ENCODE data around the gene GRK5. TPM values are rescaled to one million over a fixed set of nuclear protein-coding genes. Genes with fewer than 3 reads are reported as not detected.
A peak's percentile ranks its signal among the peaks of the same experiment; 100 is the strongest.

GRK5 gene
- total and polyA plus RNA-seq, 9 of the 15 experiments (the other 6 are each of a cell fraction or from before 2014, with no cell fraction given), result 0.46 to 0.83 (median 0.67) TPM; not detected in 2

GRCh38 chr10:119189811-119190282 is 17.5 kb upstream of the GRK5 start (continued):
- TF ChIP-seq, protein P1, sequence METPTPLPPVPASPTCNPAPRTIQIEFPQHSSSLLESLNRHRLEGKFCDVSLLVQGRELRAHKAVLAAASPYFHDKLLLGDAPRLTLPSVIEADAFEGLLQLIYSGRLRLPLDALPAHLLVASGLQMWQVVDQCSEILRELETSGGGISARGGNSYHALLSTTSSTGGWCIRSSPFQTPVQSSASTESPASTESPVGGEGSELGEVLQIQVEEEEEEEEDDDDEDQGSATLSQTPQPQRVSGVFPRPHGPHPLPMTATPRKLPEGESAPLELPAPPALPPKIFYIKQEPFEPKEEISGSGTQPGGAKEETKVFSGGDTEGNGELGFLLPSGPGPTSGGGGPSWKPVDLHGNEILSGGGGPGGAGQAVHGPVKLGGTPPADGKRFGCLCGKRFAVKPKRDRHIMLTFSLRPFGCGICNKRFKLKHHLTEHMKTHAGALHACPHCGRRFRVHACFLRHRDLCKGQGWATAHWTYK (CRISPR knock-in tag; IDR thresholded peaks at IDR 0.05), result no peak
- TF ChIP-seq TEAD4 (IDR thresholded peaks at IDR 0.05; ENCODE audit: low read length) (0 out of 2 replicates have a peak, but pooled peaks have one; percentile 24), TEAD4 (CRISPR knock-in tag; IDR thresholded peaks at IDR 0.05; ENCODE audit: borderline replicate concordance) (no peak), TCF3 (CRISPR knock-in tag; IDR thresholded peaks at IDR 0.05) (0 out of 2 replicates have a peak, but pooled peaks have one; percentile 25), HNRNPK (IDR thresholded peaks at IDR 0.05; ENCODE audit: low read depth, low read length, poor library complexity, severe bottlenecking) (no peak), RFX1 (IDR thresholded peaks at IDR 0.05) (no peak), HLTF (IDR thresholded peaks at IDR 0.05) (no peak)
- TF ChIP-seq, protein P2, sequence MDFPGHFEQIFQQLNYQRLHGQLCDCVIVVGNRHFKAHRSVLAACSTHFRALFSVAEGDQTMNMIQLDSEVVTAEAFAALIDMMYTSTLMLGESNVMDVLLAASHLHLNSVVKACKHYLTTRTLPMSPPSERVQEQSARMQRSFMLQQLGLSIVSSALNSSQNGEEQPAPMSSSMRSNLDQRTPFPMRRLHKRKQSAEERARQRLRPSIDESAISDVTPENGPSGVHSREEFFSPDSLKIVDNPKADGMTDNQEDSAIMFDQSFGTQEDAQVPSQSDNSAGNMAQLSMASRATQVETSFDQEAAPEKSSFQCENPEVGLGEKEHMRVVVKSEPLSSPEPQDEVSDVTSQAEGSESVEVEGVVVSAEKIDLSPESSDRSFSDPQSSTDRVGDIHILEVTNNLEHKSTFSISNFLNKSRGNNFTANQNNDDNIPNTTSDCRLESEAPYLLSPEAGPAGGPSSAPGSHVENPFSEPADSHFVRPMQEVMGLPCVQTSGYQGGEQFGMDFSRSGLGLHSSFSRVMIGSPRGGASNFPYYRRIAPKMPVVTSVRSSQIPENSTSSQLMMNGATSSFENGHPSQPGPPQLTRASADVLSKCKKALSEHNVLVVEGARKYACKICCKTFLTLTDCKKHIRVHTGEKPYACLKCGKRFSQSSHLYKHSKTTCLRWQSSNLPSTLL (IDR thresholded peaks at IDR 0.05), result no peak

Measured in K562 (cell line).